Ramos (cell line): ENCODE results near the gene C11orf58.

Experiments used
- in situ Hi-C: fragments of 300-500 bp; cut with MboI; formaldehyde crosslinking; loops from one replicate; pipeline ENCODE4 v1.14.3; 2022; ENCODE audit warnings: low sequenced_read_pairs; ENCODE audit not compliant: unreplicated experiment

C11orf58 gene

DNA sequence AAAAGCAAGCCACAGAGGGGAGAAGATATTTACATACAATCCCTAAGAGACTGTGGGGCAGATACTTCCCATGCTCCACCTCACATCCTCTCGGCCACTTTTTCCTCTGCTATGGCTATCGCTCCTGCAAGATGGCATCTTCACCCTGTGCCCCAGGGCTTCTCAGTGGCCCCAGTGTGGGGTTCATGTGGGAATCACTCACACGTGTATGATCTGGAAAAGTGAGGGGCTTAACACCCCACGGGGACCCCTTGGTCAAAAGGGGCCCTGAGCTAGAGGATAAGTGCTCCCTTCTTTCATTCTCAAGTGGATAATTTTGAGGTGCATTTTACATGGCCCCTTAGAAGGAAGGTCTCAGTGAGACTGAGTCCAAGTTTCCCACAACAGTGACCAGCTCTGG is 28.7 kb downstream of the C11orf58 start:
- in situ Hi-C loops, result no loop called here

DNA sequence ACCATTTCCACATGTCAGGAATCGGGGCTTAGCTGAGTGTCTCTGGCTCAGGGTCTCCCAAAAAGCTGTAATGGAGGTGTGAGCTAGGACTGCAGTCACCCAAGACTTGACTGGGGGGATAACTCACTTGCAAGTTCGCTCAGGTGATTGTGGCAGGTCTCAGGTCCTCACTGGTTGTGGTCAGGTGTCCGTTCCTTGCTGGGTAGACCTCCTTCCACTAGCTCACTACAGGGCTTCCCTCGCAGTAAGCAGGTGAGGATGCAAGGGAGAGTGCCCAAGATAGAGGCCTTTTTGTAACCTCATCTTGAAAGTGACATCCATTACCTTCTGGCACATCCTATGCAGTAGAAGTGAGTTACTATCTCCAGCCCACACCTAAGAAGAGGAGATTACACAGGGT is 29.5 kb downstream of the C11orf58 start:
- in situ Hi-C loops, result no loop called here

DNA sequence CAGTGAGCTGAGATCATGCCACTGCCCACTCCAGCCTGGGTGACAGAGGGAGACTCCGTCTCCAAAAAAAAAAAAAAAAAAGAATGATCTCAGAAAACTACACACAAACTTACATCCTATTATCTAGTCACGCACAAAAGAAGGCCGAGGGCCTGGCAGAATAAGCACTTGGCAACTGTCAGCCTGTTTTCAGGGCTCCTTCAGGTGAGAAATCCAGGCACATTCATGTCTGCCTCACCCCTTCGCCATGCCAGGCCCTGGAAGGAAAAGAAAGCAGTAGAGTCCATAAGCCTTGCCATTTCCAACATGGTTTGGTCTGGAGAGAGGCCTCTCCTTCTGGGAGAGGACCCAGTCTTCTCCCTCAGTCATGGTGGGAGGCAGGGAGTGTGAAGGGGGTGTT is 30.9 kb downstream of the C11orf58 start:
- in situ Hi-C loops, result no loop called here

DNA sequence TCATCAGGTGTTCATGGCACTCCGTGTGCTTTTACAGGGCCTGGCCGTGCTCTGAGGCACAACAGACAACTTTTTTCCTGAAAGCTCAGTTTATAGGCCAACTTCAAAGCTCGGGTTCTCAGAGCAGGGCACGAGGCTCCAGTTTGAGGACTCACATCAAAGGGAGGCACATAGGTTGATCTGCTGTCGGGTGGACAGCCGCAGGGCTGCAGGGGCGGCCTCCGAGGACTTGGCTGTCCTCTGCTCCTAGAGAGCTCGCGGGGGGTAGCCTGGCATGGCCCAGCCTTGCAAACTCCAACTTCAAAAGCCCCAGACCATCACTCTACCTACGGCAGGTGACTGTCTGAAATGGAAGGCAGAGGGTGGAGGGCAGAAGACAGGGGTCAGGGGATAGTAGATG is 31.6 kb downstream of the C11orf58 start:
- in situ Hi-C loops, result no loop called here

DNA sequence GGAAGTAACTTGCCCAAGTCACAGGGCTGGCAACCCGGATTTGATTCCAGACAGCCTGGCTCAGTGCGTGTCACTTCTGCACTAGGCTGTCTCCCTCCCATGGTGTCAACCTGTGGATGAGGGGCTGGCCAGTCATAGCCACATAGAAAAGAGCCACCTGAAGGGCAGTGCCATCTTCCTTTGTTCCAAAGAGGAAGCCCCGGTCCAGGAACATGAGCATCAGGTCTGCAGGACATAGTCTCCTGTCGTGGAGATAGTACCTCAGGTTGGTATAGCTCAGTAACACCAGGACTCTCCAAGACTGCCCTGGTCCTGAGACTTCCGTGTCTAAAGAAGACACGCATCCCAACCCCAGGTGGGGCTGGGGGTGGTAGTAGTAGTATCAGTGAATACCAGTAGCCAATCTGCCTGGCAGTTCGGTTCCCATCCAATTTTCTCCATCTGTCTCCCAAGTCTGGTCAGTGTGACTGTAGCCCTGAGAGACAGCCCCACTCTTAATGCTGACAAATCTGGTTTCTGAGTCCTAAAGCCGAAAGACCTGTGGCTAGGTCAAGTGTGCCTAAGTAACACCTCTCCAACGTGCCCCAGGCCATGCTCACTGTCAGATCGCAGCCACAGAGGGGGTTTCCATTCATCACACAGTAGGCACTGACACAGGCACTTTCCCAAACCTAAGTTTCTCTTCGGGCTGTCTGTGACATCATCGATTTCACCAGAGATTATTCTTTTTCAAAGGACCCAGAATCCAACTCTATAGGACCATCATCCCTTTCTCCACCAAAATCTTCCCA is 33.1 kb downstream of the C11orf58 start:
- in situ Hi-C loops, result no loop called here

DNA sequence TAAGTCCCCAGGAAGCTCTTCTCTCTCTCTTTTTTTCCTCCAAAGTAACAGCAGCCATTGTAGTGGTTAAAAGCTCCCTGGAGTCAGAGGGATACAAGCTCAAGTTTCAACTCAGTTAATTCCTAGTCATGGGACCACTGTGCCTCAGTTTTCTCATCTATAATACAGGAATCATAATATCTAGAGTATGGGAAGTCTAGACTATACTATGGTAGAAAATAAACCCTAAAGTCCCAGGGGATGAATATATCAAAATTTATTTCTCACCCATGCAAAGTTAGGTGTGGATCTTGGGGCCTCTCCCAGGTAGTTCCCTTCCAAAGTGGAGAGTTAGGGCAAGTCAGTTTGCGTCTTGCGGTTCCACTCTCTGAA is 33.7 kb downstream of the C11orf58 start:
- in situ Hi-C loops, result no loop called here

DNA sequence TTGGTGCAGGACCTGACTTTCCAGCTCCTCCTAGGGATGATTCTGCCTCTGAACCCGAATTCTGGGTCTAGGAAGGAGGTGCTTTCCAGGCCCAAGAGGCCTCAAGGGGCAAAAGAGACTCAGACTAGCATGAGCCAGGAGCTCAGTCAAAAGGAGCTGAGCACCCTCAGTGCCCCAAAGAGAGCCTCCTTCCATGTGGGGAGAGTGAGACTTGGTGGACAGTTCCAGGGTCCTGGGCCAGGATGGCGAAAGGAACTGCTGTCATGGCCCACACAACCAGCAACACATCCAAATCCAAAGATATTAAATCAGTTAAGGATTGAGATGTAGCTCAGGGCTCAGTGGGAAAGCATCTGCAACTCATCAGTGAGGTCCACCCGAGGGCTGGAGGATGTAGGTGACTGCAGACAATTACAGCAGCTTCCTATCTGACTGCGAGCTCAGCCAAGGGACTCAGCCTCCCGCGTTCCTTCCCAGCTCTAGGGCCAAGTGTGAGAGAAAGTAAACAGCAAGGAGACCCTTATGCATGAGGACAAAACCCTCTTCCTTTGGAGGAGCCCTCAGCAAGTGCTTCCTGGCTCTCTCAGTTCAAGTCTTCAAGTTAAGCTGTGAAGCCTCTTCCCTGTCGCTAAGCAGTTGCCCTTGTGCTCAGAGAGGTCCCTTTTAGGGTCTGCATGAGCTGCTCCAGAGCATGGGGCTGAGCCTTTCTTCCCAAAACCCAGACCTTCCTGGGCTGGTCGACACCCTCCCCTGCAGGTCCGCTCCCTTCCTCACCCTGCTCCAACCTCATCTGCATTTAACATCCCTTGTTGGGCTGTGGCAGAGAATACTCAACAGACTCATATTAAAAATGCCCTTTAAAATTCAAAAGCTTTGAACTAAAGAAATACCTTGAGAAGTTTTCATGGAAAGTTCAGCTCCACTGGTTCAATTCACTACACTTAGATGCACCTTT is 35.8 kb downstream of the C11orf58 start:
- in situ Hi-C loops, result no loop called here

DNA sequence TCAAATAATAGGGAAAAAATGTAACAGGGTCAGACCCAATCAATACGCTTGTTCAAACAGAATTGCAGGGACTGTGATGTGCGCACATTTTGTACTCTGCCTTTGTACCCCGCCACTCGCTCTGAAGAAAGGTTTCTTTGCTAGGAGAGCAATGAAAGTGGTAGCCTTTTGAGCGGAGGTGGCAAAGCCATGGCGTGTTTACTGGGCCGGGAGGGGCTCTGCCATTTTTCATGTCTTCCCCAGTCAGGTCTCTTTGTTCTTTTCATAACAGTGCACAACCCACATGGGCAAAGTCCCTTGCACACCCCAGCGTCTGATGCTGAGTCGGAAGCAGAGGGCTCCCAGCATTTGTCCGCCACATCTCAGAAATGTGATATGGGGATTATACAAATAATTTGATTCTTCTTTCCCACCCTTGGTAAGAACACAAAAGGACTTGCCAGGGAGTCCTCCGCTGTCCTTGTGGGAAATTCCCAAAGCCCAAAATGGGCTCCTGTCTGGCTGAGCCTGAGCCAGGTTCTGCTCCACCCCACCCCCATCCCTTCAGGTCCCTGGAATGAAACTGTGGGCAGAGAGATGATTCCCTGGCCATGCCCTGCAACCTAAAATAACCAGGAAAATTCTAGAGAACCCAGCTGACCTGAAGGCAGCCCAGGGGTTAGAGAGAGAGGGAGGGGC is 36.6 kb downstream of the C11orf58 start:
- in situ Hi-C loops, result no loop called here

DNA sequence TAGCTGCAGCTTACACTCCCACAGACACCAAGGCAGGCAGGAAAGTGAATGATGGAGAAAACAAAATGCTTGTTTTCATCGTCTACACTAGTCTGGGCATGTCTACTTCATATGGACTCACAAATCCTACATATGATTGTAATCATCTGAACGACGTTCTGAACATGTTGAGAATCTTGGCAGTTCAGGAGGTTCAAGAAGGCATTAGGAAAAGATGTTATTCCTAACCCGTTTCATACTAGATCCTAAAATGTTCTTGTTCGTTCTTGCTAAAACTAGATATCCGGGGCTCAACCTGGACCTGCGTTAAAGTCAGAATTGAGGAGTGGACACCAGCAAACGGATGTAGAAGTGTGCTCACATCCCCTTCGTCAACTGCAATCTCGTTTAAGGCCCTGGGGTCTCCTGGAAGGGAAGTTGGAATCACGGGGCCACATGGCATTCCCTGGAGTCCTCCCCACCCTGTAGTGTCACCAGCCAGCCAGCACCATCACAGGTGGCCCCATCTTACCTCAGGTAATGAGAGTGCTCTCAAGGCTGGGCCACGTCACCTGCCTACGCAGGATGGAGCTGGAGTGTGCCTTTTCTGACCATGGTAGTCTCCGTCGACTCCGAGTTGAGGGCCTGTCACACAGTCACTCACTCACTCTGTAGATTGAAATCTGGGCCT is 37.3 kb downstream of the C11orf58 start:
- in situ Hi-C loops, result no loop called here

DNA sequence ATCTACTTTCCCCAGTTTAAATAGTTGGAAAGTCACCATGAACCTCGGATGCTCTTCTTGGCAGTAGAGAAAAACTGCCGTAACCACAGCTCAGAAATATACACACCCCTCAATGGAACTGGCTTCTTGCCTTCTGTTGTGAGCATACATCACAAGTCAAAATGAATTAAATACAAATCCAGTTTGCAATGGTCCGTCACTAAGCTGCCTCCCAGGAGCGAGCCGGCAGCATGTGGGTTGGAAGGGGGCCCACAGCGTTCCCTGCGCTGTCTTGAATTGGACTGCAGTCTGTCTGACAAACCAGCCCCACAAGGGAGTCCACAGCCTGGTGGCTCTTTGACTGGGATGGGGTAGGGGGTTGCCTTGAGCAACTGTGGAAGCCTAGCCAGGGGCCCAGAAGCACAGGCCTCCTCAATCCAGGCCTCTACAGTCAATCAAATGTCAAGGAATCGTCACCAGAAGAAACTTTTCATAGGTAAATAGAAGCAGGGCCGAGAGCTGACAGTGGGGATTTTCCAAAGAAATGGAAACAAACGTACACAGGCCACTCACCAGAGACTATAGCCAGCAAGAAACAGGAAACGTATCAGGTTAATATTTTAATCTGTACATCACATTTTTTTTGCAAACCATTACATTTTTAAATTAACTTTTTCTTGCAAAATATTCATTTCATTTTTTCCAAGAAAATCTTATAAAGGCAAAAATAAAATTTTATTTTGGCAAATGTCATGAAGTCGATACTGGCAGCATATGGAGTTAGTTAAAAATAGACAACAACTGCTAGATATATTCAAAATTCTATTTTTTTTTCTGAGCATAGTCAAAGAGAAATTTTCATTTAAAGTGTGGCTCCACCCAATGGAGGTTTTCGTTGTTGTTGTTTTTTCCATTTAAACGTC is 38.5 kb downstream of the C11orf58 start:
- in situ Hi-C loops, result no loop called here

DNA sequence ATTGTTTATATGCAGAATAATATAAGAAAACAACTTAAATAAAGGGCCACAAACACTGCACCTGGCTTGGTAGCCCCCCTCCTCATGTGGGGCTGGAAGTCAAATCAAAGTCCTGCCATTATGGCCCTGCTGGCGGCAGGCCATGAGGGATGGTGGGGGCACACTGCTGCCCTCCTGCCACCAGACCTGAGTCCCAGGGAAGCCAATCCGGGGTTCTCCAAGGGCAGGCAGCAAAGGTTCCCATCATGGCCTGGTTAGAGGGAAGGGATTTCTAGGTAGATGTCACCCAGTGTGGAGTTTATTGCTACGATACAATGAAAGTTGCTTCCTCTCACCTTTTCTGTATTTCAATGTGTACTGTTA is 39.1 kb downstream of the C11orf58 start:
- in situ Hi-C loops, result no loop called here

DNA sequence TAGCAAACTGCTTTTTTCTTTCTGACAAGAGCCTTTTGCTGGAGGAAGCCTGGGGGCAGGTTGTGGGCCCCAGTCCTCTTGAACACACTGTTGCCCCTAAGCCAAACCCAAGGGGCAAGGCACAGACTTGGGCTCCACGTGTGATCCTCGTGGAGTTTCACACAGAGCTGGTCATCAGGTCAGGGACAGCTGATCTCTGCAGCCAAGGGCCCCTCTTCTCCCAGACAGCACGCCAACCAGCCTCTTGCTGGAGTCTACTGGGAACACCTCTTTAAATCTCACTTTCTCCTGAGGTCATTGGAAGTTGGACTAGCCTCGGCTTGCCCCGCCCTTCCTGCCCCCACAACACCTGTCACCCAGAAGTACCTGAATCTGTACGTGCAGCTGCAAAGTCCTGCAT is 39.8 kb downstream of the C11orf58 start:
- in situ Hi-C loops, result no loop called here

DNA sequence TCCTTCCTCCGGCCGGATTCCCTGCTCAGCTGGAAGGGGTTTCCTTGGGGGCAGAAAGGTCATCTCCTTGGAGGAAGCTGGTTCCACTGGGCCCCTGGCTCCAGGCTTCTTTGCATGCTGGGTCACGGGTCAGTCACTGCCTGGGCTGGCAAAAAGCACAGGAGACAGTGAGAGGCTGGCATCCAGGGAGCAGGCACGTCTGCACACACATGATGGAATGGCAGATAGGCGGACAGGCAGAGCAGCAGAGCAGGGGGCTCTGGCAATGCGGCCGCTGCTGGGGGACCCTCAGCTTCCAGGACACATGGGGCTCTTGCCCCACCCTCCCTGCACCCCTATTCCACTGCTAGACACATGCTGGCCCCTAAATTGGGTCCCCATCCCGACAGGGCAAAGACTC is 40.4 kb downstream of the C11orf58 start:
- in situ Hi-C loops, result no loop called here

DNA sequence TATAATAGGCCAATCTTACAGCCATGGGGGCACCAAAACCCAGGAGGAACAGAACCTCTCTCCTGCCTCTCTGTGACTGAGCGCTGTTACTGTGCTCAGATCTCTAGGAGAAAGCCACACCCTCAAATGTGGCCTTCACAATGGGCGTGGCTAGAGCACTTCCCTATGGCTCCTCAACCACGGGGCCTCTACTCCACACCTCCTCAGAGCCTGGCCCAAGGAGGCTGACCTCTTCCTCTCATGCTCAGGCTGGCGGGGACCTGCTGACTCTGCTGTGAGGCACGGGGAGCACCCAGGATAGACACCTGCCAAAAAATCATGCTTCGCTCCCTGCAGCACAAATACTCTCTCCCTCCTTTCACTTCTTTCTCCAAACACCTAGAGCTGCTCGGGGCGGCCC is 41.0 kb downstream of the C11orf58 start:
- in situ Hi-C loops, result no loop called here

DNA sequence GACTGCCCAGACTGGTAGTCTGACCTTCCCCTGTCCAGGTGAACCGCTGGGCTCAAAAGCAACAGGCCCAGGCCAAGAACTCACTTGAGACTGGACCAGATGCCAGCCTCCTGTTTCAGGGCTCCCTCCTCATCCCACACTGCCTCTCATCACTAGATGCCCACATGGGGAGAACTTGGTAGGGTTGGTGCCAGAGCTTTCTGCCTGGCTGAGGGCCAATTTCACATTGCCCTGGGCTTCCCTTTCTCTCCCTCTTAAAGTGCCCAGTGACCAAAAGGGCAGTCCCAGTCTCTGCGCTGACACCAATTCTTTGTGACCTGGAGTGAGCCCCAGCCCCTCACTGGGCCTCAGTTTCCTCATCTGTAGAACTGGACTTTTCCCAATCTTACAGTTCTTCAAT is 41.7 kb downstream of the C11orf58 start:
- in situ Hi-C loops, result no loop called here

DNA sequence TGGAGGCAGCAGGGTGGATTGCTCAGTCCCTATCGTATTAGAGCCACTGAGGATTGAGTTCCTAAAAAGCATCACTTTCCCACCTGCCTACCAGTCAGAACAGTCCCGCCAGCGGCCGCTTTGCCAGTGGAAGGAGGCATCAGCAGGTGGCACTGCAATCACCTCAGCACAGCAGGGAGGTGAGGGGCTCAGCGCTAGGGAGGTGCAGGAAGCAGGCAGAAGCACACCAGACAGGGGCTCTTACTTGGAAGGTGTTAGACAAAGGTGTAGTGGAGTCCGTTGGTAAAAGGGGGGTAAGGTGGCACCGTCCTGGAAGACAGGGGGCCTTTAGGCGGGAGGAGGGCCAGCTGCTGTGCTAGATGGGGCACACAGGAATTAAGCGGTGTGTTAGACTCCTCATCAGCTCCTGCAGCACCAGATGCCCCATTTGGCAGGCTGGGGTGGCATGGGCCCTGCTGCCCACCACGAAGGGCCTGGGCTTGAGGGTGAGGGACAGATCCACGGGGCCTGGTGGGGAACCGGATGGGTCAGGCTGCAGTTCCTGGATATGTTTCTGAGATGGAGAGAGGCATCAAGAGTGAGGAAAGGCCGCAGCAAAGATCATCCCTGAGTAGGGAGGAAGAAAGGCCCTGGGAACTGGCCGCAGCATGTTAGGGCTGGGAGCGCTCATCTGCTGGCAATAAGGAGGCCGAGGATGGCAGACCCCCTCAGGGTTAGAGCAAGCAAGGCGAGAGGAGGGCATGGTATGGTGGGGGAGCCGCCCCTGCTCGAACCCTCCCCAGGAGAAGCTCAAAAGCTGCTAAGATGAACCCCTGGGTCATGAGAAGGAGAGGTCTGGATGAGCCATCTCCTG is 42.5 kb downstream of the C11orf58 start:
- in situ Hi-C loops, result no loop called here

DNA sequence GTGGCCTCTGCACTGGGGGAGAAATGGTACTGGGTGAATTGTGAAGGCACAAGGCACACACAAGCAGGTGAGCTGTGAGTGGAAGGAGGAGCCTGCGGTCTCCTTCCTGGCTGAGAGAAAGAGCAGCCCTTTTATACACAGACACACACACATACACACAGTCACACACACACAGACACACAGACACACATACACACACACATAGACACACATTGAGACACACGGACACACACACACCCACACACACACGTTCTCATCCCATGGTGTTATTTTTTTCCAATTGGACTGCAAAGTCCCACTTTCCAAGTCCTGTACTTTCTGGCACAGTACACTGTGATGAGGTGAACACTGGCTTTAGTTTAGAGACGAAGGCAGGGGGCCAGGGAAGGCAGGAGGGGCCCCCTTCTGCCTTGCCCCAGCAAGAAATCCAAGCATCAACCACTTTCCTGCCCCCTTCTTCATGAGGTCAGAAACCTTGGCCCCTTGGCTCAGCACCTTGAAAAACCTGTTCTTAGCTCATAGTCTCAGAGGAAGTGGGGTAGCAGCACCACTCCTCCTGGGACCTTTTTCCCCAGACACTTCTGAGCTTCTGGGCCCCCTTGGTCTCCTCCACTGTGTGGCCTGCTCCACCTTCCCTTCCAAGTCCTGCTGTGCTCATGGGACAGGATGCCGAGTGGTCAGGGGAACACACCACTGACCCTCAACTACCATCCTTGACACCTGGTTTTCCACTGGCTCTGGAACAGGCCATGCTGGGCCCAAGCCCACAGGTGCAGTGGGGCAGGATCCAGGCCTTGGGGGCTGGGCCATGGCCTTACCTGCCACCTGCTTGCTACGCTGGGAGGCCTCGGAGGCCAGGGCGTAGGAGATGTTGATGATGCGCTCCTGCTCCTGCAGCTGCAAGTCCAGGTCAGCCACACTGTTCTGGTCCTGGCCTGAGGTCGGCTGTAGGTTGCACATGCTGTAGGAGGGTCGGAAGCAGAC is 43.8 kb downstream of the C11orf58 start:
- in situ Hi-C loops, result no loop called here
